Measurements from ENCODE around the gene RHEB.

The RHEB gene

DNA sequence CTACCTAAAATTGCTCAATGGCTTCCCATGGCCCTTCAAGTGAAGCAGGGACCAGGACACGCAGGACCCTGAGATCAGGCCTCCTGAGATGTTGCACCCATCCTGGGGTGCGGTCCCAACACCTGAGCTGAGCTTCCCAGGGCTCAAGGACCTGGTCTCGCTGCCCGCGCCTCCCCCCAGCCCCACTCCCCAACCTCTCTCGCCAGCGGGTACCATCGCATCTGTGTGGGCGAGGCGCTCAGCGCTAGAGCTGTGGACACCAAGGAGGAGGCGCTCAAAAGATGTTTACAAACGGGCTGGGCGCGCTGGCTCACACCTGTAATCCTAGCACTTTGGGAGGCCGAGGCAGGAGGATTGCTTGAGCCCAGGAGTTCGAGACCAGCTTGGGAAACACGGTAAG is 72.4 kb downstream of the RHEB start:
- DNase-seq = no peak

DNA sequence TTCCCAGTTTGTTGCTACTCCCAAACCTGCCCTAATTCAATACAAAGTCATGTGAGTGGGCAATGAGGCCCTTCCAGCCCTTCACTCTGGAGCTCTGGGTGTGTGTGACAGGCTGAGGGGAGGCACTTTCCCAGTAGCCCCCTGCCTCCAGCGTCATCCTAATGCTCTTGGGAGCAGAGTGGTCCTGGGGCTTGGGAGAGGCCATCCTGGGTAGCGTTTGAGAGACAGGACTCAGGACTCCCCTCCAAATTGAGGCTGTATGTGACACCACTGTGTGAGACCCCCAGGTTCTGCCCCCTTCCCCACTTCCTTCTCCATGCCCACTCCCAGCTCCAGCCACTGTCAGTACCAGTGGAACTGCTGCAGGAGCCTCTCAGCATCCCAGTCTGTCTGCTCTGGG is 73.3 kb downstream of the RHEB start:
- no peak for DNase-seq

DNA sequence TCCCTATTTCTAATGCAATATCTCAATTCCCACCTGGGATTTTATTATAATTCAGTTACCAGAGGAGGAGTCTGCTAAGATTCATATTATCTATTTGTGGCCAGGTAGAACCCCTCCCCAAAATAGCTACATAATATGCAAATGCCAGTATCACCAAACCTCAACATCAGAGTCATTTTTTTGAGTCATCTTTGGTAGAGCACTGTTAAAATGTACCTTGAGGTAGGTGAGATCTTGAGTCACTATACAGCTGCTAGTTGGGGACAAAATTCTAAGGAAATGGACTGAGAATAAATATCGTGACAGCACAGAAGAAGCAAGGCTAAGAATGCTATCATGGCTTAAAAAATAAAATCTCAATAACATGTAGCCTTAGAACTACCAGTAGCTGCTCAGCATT is 75.1 kb downstream of the RHEB start:
- DNase-seq = no peak

DNA sequence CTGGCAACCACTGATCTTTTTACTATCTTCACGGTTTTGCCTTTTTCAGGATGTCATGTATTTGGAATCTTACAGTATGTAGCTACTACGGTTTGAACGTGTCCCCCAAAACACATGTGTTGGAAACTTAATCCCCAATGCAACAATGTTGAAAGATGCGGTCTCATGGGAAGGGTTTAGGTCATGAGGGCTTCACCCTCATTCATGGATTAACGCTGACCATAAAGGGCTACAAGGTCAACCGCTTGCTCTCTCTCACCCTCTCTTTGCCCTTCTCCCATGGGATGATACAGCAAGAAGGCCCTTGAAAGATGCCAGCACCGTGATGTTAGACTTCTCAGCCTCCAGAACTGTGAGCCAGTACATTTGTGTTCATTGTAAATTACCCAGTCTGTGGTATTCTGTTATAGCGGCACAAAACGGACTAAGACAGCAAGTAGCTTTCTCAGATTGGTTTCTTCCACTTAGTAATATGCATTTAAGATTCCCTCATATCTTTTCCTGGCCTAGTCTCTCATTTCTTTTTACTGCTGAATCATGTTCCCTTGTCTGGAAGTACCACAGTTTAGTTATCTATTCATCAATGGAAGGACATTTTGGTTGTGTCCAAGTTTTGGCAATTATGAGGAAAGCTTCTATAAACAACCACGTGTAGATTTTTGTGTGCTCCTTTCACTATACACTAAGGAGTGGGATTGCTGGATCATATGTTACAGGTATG is 76.8 kb downstream of the RHEB start:
- DNase-seq = no peak

DNA sequence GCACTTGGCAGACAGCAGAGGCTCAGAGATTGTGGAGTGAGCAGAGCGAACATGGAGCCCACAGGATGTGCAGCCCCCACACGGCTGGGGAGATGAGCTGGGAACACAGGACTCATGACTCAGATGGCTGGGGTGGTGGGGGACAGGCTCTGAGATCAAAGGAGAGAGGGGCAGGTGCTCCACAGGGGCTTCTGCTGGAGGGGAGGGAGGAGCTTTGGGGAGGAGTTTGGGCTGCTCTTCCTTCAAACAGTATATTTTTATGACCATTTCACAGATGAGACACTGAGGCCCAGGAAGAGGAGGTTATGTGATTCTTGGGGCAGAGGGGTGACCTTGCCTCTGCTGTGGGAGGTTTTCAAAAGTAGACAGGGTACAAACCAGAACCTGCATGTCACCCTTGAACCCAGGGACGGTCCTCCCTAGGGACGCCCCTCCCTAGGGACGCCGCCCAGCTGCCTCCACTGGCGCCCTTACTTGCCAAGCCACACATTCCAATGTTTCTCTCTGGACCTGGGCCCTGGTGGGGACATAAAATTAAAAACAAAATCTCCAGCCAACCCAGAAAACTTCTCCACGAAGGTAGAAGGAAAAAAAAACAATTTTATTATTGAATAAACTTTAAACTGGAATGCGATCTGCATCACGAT is 78.8 kb downstream of the RHEB start:
- no peak for DNase-seq

DNA sequence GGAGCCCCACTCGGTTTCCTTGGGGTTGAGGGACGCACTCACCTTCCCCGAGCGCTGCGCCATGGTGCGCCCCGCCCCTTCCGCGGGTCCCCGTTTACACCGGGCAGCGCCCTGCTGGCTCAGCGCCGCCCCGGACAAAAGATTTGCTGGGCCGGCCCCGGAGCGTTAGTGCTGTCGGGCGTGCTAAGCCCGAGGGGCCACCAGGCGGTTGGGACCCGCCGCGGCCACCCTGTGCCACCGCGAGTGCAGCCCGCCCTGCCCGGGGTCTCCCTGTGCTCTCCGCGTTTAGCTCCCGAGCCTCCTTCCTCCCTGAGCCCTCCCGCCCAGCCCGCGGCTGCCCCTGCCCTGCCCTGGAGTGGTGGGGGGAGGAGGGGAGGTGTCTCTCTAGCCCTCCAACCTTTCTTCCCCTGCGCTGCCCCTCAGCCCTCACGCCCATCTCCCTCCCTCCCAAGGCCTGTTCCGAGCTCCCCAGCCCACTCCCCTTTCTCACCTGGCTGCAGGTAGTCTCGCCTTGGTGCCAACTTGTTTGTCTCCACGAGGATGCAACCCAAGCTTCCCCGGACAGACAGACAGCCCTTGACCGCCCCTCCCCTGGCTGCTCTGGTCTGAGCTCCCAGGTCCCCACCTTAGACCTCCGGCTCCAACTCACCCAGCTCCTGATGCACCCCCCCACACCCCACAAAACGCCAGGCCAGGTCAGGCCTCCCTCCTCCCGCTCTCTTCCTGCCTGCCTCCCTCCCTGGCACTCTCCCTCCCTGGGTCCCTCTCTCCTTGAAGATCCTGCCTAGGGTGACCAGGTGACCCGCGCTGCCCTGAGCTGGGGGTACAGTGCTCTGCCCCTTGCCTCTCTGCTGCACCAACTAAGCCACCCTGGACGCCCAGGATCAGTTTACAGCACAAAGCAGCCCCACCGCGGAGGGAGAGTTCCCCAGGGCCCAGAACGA is 79.6 kb downstream of the RHEB start, which contains the start of gene CRYGN:
Gene CRYGN, minus strand, starts transcription at position 287 of the 944 bp plus-strand sequence. Its CDS starts 224 bp downstream, at position 63.
- no peak for DNase-seq

DNA sequence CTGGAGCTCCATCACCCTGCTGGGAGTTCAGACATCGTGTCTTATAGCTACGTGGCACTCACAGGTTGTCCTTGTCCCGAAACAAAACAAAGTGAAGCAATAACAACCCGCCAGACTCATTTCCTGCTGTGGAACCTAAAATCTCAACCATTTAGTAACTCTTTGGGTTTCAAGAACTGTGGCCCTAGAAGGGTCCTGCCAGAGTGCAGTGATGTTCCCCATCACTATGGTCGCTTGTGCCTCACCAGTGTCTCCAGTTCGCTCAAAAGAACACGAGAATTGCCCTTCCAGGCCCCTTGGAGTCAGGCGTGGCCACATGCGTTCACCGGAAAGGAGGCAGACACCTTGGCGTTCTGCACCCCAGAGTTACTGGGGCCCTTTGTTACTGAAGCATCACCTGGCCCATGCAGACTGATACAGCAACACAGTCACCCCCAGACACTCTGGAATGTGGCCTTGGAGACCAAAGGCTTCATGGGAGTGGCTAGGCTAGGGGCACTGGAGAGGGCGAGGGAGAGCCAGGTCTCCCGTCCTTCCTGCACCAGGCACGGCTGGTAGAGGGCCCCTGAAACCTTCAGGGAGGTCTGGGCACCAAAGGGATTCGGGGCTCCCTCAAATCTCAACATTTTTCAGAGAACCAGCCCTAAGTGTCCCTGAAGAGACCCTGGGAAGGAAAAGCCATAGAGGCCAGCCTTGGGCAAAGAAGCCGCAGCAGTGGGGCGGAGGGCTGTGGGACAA is 80.7 kb downstream of the RHEB start:
- DNase-seq = no peak

DNA sequence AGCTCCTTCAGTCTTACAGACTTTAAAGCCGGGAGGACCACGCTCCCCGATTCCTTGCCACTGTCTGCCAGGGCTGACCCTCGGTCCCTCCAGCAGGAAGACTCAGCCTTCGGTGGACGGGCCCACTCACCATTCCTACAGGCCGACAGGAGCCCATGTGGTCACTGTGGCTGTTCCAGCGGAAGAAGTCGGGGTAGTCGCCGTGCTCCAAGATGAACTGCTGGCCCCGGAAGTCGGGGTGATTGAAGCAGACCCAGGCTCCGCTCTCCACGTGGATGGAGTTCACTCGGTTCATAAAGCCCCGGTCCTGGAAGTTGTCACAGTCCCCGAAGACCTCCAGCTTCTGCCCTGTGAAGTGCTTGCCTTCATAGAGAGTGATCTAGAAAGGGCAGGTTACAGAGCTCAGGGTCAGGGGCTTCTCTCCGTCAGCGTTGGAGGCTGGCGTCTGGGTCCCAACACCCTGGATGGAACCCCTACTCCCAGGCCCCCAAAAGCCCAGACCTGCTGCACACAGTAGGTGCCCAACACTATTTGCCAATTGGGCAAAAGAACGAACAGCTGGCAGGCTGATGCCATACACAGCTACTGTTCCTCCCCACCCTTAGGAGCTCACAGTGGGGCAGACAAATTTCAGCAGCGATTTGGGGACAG is 81.7 kb downstream of the RHEB start:
- DNase-seq = no peak

DNA sequence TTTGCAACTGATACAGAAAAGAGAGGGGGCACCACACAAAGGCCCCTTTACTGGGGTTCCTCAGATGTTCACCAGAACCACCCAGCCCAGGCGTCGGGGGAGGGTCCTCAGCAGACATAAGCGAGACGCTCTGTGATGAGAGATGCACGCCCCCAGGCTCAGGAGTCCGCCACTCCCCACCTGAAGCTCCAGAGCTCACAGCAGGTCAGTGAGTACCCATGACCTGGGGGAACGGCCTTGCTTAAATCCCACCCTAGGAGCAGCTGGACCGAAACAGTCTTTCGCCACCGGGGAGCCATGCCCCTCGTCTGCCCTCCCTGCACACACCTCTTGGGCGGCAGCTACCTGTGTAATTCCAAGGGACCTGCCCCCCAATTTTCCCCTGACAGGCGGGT is 82.5 kb downstream of the RHEB start:
- no peak for DNase-seq

DNA sequence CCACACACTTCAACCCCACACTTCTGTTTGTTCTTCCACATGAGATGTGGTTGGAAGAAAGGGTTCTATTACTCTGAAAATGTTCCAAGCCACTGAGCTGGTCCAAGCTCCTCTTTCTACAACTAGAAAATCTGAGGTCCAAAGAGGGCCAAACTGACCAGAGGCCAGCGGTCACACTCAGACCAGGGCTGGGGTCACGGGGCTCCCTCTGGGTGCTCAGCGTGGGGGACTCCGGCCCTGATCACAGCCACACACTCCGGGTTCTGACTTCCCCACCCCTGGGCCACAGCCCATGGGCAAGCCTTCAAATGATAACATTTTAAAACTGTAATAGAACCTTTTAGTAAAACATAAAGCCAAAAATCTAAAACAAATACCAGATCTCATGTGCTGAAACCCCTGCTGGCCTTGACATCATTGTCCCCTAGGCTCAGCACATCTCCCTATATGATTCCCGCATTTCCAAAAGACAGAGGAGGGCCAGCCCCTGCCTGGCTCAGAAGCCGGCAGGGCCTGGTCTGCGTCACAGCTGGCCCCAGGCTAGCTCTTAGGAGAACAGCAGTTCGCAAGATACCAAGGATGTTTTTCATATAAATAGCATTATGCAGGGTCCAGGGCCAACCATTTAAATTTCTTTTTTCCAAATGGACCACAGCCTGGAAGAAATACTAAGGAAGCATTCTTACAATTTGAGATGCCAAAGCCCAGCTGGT is 83.1 kb downstream of the RHEB start:
- DNase-seq = no peak

DNA sequence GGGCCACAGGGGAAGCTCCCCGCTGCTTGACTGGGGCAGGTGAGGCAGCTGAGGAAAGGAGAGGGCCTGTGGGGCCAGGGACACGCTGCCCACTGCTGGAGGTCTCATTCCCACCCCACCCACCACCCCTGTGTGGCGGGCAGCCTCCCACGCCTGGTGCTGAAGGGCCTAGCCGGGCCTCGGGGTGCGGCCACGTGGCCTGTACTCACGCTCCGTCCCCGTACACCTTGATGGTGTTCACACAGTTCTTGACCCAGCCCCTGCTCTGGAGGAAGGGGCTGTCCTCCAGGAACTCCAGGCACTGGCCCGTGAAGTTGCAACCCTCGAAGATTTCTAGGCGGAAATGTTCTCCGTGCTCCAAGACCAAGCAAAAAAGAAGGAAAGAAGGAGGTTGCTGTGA is 83.7 kb downstream of the RHEB start:
- DNase-seq = no peak

DNA sequence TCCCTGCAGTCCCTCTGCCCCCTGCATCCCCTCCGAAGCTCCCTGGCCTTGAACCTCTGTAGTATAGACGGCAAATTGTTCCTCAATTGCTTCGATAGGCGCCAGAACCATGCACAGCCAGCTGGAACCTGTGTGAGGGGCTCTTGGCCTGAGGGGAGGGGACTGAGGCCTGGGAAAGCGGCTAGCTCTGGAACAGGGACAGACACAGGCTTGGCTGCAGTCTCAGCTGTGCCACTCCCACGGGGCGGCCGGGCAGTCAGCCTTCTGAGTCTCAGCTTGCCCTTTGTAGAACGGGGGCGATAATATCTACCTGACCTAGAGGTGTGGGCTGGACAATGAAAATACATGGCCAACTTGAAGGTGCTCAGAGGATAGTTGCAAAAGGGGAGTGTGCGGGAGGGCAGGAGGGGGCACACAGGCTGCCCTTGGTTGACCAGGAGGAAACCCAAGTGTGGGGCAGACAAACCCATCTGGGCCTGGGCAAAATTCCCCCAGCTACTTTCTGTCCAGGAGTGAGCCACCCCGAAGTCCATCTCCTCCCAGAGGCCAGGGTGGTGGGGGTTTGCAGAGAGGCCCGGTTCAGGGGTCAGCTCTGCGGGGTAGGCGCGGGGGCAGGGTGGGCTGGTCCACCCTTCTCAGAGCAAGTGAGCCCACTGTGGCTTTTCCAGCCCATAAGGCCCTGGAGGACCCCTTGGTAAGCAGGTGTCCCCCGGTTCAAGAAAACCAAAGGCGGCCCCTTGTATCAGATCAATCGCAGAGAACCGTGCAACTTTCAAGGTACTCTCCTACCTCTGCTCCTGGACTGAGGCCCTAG is 84.4 kb downstream of the RHEB start:
- no peak for DNase-seq

DNA sequence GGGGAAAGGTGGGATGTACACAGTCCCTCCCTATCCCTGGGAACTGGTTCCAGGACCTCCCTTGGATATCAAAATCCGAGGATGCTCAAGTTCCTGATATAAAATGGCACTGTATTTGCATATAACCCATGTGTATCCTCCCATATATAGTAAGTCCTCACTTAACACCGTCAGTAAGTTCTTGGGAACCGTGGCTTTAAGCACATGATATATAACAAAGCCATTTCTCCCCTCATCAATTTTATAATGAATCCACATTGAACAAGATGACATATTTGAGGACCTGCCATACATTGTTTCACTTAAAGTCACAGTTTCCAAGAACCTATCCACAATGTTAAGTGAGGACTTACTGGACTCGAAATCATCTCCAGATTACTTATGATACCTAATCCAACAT is 85.1 kb downstream of the RHEB start:
- no peak for DNase-seq

DNA sequence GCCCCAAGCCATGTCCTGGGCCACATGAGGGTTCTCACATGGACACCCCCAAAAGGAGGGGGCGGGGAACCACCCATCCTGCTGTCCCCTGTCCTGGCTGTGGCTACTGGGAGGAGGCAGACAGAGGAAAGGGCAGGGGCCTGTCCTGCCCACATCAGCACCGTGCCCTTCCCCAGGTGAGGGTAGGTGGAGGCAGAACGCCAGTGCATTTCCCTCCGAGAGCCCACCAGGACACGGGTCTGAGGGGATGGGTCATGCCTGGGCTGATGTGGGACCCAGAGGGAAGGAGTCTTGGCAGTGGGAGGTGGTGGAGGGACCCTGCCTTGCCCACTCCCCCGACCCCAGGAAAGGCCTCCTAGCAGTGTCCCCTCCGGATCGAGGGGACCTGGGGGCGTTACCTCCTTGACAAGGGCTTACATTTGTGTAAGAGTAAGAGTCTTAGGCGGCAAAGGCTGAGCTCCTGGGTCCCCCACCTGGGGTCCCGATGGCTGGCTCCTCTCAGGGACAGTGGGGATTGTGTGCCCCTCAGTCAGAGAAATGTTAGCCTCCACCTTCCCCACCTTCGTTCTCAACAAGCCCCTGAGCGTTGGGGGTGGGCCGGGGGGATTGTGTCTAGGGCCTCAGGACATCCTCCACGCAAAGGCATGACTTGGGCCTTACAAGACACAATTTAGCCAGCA is 85.8 kb downstream of the RHEB start:
- DNase-seq = no peak

DNA sequence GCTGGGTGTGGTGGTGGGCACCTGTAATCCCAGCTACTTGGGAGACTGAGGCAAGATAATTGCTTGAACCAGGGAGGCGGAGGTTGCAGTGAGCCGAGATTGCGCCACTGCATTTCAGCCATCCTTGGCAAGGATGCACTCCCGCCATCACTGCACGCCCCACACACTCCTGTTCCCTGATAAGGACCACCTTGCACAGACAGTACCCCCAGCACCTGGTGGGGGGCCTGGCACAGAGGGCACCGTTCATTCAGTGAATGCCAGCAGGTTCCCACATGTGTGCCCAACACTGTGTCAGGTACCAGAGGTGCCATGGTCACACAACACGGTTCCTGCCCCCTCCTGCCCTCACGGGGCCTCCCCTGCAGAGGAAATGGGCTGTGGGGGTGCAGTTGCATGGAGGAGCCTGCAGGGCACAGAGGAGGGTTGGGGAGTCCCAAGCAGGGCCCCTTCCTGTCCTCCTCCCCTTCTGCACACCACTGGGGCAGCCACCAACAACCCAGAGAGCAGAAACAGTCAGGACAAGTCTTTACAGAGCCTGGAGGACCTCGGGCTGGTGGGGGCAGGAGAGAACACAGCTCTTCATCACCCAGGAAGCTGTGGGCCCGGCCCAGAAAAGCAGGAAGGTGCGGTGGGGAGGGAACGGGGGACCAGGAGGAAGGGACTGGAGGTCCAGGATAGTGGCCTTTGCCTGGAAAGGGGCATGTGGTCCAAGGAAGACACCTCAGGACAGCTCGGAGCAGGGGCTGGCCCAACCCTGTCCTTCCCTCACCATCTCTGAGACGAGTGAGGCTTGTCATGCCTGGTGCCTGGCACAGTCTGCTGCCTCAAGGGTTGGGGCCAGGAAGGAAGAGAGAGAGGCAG is 86.8 kb downstream of the RHEB start:
- no peak for DNase-seq

DNA sequence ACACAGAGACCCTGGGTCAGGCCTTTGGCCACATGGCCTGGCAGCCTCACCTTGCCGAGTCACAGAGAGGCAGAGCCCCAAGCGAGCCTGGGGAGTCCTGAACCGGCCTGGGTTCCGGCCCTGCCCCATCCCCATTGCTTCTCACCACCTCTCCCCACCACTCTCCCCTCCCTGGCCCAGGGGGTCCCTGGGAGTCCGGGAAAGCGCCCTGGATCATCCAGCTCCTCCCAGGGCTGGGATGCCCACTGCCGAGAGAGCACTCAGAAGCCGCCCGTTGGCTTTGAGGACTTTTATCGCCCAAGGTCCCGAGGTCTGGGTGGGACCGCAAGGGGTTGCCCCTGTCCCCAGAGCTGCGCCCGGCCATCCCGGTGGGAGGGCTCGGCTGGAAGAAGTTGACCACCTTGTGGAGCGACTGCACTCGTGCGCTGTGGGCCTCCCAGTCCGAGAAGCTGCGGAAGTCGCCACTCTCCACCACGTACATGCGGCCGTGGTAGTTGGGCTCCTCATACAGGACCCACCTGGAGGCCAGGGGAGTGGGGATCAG is 87.9 kb downstream of the RHEB start:
- DNase-seq = no peak

DNA sequence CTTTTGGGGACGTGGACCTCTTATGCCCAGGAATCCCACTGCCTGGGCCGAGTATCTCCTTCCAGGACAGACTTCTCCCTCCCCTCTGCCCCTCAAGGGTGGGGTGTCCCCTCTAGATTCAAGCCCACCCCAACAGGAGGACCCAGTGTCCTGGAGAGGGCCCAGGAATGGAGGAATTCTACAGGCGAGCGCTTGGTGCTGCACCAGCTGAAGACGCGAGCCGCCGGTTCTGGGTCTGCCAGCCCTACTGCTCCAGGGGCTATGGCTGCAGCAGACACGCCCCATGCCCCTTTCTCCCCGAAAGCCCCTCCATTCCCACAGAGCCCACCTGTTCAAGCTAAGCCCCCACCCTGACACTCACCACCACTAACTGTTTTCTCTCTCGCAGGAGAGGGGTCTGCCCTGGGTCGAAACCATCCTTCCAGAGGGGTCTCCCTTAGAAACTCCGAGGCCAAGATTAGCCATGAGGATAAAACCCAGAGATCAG is 88.4 kb downstream of the RHEB start:
- DNase-seq = no peak

DNA sequence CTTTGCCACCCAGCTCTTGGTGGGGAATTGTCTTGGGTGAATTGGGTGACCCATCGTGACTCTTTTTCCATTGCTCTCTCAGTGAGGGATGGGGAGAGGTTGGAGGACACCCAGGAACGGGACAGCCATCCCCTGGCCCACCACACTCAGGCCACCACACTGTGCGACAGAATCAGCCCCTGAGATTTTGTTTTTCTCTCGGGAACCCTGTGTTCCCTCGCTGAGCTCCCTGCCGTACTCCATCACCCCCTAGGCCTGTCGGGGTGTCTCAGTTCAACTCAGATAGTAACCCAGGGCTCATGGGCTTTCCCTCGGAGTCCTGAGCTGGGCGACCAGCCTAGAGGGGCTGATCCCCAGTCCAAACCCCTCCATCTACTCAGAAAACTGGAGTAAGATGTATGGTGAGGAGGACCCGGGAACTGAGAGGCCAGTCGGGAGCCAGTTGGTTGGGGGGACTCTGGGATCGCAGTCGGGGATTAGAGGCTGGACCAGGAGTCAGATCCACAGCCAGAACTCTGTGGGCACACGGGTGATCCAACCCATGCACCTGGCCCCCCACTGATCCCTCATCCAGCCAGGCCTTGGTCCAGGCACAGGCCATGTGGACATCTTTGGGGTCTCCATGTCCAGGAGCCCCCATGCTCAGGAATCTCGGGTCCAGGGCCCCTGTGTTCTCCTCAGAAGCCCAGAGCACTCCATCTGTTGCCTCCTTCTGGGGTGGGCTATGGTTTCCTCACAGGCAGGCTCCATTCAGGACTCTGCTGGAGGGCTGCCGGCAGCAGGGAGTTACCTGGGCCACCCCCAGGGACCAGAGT is 89.1 kb downstream of the RHEB start:
- DNase-seq = no peak

Data from DMS 273 treated with DMSO at 0.1 percent for 48 hours (cell line).